ENCODE measurements around the gene NRAS.
"Not testable (repeated sequence)": the region's sequence is repeated elsewhere in the genome, so short reads cannot be mapped to it uniquely, and the experiment has no call there.

The NRAS gene

DNA sequence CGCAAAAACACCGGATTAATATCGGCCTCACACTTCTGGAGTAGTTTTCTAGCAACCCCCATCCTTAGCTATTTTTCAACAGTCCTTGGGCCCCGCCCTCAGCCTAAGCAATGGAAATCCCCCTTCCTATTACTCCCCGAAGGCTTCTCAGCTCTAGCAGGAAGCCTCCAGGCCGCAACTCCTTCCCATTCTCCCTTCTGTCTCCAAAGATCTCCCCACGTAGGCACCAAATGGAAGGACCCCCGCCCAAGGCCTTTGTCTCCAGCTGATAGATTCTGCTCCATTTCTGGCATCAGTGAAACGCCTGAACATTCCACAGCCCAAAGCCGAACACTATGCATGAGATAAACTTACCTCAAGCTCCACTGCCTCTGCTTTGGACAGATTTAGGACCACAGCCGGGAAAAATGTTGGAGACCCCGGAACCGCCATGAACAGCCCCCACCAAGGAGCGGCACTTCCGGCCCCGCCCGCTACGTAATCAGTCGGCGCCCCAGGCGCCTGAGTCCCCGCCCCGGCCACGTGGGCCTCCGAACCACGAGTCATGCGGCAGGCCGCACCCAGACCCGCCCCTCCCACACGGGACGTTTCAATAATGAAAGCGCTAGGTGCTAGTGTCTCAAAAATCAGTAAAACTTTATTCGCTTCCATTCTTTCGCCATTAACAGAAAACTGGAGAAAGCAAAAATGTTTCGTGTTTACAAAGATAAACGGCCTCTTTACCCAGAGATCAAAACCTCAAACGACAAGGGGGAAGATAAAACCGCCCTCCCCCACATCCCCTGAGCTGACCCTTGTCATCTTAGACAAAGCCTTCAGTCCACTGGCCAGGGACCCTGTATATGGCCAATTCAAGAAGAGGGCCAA, at the start of gene NRAS:
NRAS (minus strand) TSS at position 468 of the 867 bp plus-strand sequence. CDS start 611 bp downstream, outside the sequence.
- peak; percentile 94 for DNase-seq

DNA sequence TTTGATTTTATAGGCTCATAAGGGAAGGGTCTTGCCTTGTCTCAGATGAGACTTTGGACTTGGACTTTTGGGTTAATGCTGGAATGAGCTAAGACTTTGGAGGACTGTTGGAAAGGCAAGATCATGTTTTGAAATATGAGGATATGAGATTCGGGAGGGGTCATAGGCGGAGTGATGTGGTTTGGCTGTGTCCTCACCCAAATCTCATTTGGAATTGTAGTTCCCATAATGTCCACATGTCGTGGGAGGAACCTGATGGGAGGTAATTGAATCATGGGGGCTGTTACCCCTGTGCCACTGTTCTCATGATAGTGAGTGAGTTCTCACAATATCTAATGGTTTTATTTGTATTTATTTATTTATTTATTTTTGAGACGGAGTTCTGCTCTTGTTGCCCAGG, 48.1 kb upstream of the NRAS start:
- no peak for DNase-seq

DNA sequence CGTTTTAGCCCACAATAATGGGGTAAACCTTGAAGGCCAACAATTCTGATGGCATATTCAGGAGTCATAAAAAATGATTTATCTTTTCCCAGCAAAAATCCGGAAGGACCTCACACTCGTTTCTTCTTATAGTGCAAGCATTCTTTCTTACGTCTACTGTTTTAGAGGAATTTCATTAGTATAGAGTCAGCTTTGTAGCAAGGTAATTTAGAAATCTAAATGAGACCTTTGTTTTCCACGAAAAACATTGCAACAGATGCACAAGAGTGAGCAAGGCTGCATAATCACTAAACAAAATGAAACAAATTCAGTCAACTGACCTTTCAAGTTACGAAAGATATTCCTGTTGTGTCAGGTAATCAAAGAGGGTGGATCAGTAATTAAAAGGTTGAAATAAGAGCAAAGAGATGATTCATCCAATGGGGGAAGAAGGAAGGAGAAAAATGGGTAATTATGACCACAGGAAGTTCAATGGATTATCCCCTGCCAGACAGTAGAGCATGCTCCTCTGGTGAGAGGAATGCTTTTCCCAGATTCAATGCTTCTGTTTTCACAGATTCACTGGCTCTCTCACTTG, 41.8 kb upstream of the NRAS start:
- no peak for DNase-seq

DNA sequence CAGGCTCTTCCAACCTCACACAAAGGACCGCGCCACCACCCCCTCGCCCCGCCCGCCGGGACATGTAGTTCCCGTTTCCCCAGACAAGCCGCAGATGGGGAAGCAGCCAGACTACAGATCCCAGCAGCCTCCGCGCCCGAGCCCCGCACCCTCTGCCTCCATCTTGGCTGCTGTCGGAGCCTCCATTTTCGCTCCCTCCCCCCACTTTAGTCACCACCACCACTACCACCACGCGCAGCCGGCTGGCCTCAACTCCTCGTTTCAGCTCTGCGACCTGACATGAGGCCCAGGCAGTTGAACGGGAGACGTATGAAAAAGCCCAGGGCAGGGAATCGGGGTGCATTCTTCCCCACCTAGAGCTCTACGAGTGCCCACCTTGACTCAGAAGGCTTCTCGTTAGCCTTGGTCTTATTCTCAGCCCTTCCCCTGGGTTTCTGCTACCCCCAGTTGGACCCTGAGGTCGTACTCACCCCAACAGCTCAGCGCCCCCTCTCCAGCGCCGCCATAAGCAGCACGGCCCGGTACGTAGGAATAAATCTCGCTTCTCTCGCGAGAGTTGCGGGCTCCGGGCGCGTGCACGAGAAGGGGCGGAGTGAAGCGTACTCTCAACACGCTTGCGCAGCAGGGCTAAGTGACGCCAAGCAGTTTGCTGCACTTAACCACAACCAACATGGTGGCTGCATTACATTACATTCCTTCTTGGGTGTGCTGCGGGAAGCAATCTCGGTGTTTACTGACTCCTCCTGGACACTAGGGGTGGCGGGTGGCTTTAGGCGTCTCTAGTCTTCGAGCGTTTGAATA, 41.1 kb upstream of the NRAS start, which contains the start of gene CSDE1:
CSDE1 (minus strand) TSS at position 530 of the 801 bp plus-strand sequence. CDS start 18,094 bp downstream, outside the sequence.
- DNase-seq = peak; percentile 97

- DNase-seq = no peak
Measured at GRCh38 chr1:114756949-114757454, 40.4 kb upstream of the NRAS start.

- DNase-seq = no peak
Measured at GRCh38 chr1:114756009-114756892, 39.7 kb upstream of the NRAS start.

DNA sequence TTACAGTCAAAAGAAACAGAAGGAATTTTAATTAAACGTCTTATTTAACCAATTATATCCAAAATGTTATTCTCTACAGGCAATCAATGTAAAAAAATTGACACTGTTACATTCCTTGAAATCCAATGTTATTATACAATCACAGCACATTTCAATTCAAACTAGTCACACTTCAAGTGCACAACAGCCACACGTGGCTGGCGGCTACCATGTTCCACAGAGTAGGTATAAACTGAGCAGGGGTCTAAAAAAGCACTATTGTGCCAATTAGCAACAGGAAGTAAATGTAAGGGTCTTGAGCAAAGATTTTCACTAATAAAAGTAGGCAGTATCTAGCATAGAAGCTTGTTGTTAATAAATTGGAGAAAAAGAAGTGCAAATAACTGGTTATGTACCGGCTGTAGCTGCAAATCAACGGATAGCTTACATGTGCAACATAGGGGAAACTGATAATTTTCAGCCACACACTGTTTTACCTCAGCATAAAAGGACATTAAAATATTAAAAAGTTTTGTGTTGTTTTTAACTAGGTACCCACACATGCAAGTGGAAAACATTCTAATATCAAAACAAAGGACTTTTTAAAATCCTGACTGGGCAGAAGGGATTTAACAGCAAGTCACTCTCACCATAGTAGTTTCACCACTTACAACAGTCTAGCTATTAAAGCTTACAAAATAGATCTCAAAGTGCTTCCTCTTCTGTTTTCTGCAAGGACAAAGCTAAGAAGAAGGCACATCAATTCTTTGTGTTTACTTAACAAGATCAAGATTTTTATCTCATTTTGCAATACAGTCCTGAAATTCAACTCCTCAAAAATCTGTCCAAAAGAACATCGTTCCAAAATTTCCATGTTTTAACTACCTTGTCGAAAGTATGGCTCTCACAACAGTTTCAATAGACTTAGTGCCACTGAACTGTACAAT, 38.7 kb upstream of the NRAS start:
- no peak for DNase-seq

DNA sequence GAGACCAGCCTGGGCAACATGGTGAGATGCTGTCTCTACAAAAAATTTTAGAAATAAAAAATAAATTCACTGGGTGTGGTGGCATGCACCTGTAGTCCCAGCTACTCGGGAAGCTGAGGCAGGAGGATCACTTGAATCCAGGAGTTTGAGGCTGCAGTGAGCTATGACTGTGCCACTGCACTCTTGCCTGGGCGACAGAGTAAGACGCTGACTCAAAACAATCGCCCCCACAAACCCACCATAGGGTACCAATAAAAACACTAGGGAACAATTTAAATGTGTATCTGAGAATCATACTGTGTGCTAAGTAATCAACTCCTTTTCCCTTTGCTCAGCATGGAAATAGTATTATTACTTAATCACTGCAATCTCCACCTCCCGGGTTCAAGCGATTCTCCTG, 37.1 kb upstream of the NRAS start:
- DNase-seq = not testable (repeated sequence)

DNA sequence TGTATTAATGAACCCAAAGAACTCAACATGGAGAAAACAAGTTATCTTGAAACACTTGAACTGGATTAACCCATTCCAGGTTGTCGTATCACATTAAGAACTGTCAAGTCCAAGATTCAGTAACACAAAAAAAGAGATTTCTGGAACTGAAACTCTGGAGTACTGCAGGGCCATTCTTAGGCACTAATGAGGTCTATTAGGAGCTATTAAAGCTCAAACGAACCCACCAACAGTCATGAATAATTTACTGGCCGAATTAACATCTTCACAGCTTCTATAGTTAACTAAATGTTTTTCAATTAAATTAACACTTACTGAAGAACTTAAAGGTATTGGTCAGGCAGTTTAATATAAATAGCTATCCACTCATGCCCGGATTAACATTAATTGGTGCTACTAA, 36.6 kb upstream of the NRAS start:
- DNase-seq = no peak

- no peak for DNase-seq
Measured at GRCh38 chr1:114750780-114751179, 34.2 kb upstream of the NRAS start.

DNA sequence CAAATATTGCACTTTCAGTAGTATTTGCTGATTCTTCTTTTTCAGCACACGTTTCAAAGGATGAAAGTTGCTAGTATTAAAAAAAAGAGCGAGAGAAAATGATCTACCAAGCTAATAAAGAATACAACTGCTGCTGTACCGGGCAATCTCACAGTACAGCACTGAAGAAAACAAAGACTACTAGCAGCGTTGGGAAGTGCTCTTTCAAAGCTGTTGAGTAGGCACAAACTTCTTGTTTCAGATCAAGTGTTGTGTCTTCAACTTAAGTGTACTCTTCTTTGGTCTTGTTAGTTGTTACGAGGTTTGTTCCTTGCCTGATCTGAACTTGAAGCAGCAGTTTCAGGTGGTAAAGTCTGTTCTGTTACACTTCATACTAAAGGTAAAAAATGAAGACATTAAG, 33.3 kb upstream of the NRAS start:
- no peak for DNase-seq

GRCh38 chr1:114746450-114747121, 30.0 kb upstream of the NRAS start:
- no peak for DNase-seq

GRCh38 chr1:114745291-114745690, 28.7 kb upstream of the NRAS start:
- DNase-seq = no peak

DNA sequence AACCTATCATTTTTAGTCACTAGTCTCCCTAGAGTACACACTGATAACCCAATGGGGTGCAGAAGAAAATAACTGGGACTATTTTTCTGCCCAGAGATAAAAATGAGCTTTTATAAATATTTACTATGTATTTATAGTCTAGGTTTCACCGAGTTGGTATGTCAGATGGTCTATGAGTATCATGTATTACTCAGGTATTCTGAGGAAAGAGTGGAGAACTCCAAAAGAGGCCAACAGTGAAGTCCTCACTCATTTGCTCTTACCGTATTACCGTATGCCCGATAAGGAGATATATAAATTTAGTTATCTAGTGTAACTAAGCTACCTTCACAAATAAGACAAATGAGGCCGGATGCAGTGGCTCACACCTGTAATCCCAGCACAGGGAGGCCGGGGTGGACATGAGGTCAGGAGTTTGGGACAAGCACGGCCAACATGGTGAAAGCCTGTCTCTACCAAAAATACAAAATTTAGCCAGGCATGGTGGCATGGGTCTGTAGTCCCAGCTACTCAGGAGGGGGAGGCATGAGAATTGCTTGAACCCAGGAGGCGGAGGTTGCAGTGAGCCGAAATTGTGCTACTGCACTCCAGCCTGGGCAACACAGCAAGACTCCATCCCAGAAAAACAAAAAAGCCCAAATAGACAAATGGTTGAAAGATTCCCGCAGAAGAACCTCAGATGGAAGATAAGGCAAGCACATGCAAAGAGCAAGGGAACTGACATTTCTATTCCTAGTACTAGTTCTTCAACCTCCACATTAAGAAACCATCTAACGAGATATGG, 25.6 kb upstream of the NRAS start:
- no peak for DNase-seq

DNA sequence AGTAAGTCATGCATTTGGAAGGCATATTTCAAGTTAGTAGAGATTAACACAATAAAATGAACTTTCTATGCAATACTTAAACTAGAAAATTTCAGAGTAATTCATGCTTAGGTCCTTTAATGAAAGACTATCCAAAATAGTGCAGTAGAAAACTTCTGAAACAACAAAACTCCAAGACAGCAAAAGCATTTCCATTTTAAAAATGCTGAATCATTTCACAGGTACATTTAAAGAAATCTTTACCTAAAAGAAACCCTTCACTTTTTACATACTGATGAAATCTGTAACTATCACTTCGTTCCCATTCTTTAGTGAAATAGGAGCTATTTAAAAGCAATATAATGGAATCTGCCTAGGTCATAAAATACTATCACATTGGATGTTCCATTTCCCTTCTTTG, 23.8 kb upstream of the NRAS start:
- DNase-seq = no peak

DNA sequence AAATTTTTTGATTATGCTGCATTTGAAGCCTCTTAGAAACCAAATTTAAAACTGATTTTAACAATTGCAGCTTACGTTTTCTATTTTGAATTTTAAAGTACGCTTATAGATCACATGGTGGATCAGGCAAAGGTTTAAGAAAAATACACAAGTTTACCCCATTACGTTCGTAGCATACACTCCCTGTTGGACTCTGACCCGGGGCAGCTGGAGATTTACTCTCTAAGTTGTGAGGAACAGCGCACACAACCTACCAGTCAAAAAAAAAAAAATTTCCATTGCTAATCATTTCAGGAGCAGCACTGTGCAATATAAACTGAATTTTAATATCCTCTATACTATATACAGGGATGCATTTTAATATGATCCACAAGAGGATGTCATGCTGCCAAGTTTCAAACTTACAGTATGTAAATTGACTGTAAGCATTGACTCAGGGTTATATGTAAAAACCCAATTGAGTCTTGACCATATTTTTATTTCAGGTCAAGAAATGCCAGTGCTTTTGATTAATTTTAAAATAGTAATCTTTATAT, 20.8 kb upstream of the NRAS start:
- no peak for DNase-seq

GRCh38 chr1:114735479-114735878, 18.9 kb upstream of the NRAS start:
- DNase-seq = no peak

GRCh38 chr1:114729782-114730181, 13.2 kb upstream of the NRAS start:
- DNase-seq = no peak

GRCh38 chr1:114728553-114728952, 12.0 kb upstream of the NRAS start:
- no peak for DNase-seq

Data from midbrain (tissue), 1 donor.